ENCODE results near the gene FBXO24.

The FBXO24 gene

GRCh38 chr7:100623951-100624824 is 38.1 kb downstream of the FBXO24 start:
- FAIRE-seq: no peak

DNA sequence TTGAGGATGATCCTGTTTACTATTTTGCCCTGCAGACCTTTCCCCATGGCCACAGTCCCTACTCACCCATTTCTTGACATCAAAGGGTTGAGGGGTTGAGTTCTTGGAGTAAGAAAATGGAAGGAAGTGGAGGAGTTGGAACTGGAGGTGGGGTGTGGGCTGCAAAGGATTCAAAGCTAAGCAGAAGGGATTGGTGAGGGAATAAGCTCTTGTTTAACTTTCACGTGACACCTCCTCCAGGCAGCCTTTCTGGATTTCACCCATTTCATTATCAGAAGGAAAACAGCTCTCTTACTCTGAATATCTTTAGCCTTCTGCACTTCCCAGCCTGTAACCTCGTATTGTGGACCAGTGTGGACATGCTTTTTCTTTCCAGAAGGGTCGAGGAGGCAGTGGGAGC is 39.9 kb downstream of the FBXO24 start:
- FAIRE-seq: no peak

GRCh38 chr7:100626530-100627237 is 40.6 kb downstream of the FBXO24 start:
- no peak for FAIRE-seq

GRCh38 chr7:100627238-100627549 is 41.1 kb downstream of the FBXO24 start:
- no peak for FAIRE-seq

- FAIRE-seq: no peak
Measured at GRCh38 chr7:100629117-100629716, 43.1 kb downstream of the FBXO24 start.

GRCh38 chr7:100630066-100630465 is 43.9 kb downstream of the FBXO24 start:
- FAIRE-seq: no peak

GRCh38 chr7:100632951-100633717 is 47.0 kb downstream of the FBXO24 start:
- FAIRE-seq: no peak

DNA sequence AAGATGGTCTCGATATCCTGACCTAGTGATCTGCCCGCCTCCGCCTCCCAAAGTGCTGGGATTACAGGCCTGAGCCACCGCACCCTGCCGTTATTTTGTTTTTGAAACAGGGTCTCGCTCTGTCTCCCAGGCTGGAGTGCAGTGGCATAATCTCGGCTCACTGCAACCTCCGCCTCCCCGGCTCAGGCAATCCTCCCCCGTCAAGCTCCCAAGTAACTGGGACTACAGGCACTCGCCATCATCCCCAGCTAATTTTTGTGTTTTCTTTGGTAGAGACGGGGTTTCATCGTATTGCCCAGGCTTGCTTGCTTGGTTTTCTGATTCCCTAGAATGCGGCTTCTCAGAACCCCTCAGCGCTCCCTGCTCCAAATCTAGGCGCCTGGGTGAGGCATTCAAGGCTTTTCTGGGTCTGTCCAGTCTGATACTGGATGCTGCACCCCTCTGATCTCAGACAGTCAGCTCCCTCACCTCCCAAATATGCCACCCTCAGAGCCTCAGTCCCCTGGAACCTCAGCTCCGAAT is 53.9 kb downstream of the FBXO24 start:
- no peak for FAIRE-seq

- no peak for FAIRE-seq
Measured at GRCh38 chr7:100640517-100641440, 54.7 kb downstream of the FBXO24 start.

DNA sequence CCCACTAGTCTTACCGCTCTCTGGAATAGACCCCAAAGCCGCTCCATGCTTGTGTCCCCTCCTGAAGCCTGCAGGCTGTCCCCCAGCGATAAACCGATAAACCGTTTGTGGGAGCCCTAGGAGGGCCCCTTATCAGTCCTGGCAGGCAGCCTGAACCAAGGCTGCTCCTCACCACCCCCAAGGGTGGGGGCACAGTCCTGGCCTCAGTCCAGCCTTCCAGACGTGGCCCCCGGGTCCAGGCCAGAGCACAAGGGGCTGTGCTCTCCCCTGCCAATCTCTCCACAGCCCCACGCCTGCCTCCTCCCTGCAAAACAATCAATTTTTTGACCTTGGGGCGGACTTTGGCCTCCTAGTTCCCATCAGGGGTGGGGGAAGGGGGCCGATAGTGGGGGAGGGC is 55.3 kb downstream of the FBXO24 start, which contains the start of gene TFR2:
TFR2 (minus strand) TSS at position 90 of the 397 bp plus-strand sequence; CDS start at position 47, 43 bp downstream.
- FAIRE-seq: no peak

GRCh38 chr7:100641860-100642533 is 55.9 kb downstream of the FBXO24 start:
- no peak for FAIRE-seq

GRCh38 chr7:100642534-100642907 is 56.4 kb downstream of the FBXO24 start:
- no peak for FAIRE-seq

- FAIRE-seq: no peak
Measured at GRCh38 chr7:100649826-100650565, 63.9 kb downstream of the FBXO24 start.

Data from endometrium (tissue), 2 donors.